Left hindlimb (tissue), 1 donor: Measurements from ENCODE around the gene SLC18A2.
"Not testable (repeated sequence)": the region's sequence is repeated elsewhere in the genome, so short reads cannot be mapped to it uniquely, and the experiment has no call there.

Experiments
- DNase-seq: peaks from one replicate; pipeline ENCODE4 v3.0.0-alpha.2; 2018

The SLC18A2 gene

GRCh38 chr10:117240621-117241529, at the start of gene SLC18A2:
Gene SLC18A2, plus strand, starts transcription at chr10:117241114. Its CDS starts 580 bp downstream, at chr10:117241694.
- no peak for DNase-seq

- no peak for DNase-seq
Observed at GRCh38 chr10:117197189-117197588, 43.7 kb upstream of the SLC18A2 start, which contains the start of gene KCNK18. Gene KCNK18, plus strand, starts transcription at chr10:117197489. Its CDS starts 0 bp downstream, at chr10:117197489.

- no peak for DNase-seq
Observed at GRCh38 chr10:117198088-117198487, 42.8 kb upstream of the SLC18A2 start.

- no peak for DNase-seq
Observed at GRCh38 chr10:117201826-117202225, 39.1 kb upstream of the SLC18A2 start.

- DNase-seq: no peak
Observed at GRCh38 chr10:117204316-117204715, 36.6 kb upstream of the SLC18A2 start.

- no peak for DNase-seq
Observed at GRCh38 chr10:117212176-117212575, 28.7 kb upstream of the SLC18A2 start.

GRCh38 chr10:117214401-117214800, 26.5 kb upstream of the SLC18A2 start:
- no peak for DNase-seq

GRCh38 chr10:117215079-117215478, 25.8 kb upstream of the SLC18A2 start:
- DNase-seq: no peak

- DNase-seq: no peak
Observed at GRCh38 chr10:117216028-117216427, 24.9 kb upstream of the SLC18A2 start.

- peak; percentile 62 for DNase-seq
Observed at GRCh38 chr10:117216611-117217195, 24.2 kb upstream of the SLC18A2 start.

GRCh38 chr10:117217196-117217761, 23.6 kb upstream of the SLC18A2 start:
- DNase-seq: peak; percentile 35

GRCh38 chr10:117218654-117219053, 22.3 kb upstream of the SLC18A2 start:
- DNase-seq: no peak

- no peak for DNase-seq
Observed at GRCh38 chr10:117221156-117221711, 19.7 kb upstream of the SLC18A2 start.

- no peak for DNase-seq
Observed at GRCh38 chr10:117222552-117222951, 18.4 kb upstream of the SLC18A2 start.

- DNase-seq: no peak
Observed at GRCh38 chr10:117222976-117223692, 17.8 kb upstream of the SLC18A2 start.

- DNase-seq: no peak
Observed at GRCh38 chr10:117223693-117224430, 17.1 kb upstream of the SLC18A2 start.

GRCh38 chr10:117224881-117225280, 16.0 kb upstream of the SLC18A2 start:
- DNase-seq: no peak

GRCh38 chr10:117226813-117227451, 14.0 kb upstream of the SLC18A2 start:
- DNase-seq: no peak

GRCh38 chr10:117228210-117228609, 12.7 kb upstream of the SLC18A2 start:
- DNase-seq: no peak

GRCh38 chr10:117230107-117230506, 10.8 kb upstream of the SLC18A2 start:
- not testable (repeated sequence) for DNase-seq

GRCh38 chr10:117237401-117237991, 3.4 kb upstream of the SLC18A2 start:
- no peak for DNase-seq
